ENCODE data around the gene NTSR2.

Gene NTSR2

GRCh38 chr2:11618708-11619062 lies 51.3 kb downstream of the NTSR2 start:
- DNase-seq: no peak

GRCh38 chr2:11617984-11618707 lies 51.8 kb downstream of the NTSR2 start:
- DNase-seq: no peak

- DNase-seq: no peak
Observed at GRCh38 chr2:11617527-11617926, 52.5 kb downstream of the NTSR2 start.

GRCh38 chr2:11616851-11617415 lies 53.1 kb downstream of the NTSR2 start:
- DNase-seq: no peak

GRCh38 chr2:11616097-11616687 lies 53.8 kb downstream of the NTSR2 start:
- DNase-seq: no peak

GRCh38 chr2:11615209-11615608 lies 54.8 kb downstream of the NTSR2 start:
- DNase-seq: no peak

GRCh38 chr2:11613297-11613696 lies 56.7 kb downstream of the NTSR2 start:
- DNase-seq: no peak

- no peak for DNase-seq
Observed at GRCh38 chr2:11612553-11613215, 57.3 kb downstream of the NTSR2 start.

- no peak for DNase-seq
Observed at GRCh38 chr2:11611251-11611650, 58.7 kb downstream of the NTSR2 start.

GRCh38 chr2:11610624-11611242 lies 59.3 kb downstream of the NTSR2 start:
- DNase-seq: no peak
